Thymus (tissue), 11 donors: ENCODE measurements around the gene GNG7. TPM values are rescaled to one million over a fixed set of nuclear protein-coding genes. Genes with fewer than 3 reads are reported as not detected.
"Not testable (repeated sequence)": the region's sequence is repeated elsewhere in the genome, so short reads cannot be mapped to it uniquely, and the experiment has no call there.

Experiments used
- DNase-seq, 9 donors: peaks; one replicate each; pipeline ENCODE4 v3.0.0-alpha.2; 2013; ENCODE audit warnings: low spot score in 9 of 9, low read depth in 6 of 9, missing footprints in 1 of 9
- H3K27ac ChIP-seq, 2 donors: one replicate each; pipeline ENCODE4 v1.5.1; 2013; ENCODE audit warnings: control low read depth in 1 of 2, low read depth in 1 of 2, low read length in 1 of 2, mild to moderate bottlenecking in 1 of 2, moderate library complexity in 1 of 2
- H3K27me3 ChIP-seq, 2 donors: one replicate each; pipeline ENCODE4 v1.5.1; 2013; ENCODE audit warnings: low read length in 1 of 2; ENCODE audit not compliant: control insufficient read depth in 2 of 2, insufficient read depth in 1 of 2
- H3K36me3 ChIP-seq, 2 donors: one replicate each; pipeline ENCODE4 v1.5.1; 2013; ENCODE audit warnings: low read length in 1 of 2, mild to moderate bottlenecking in 1 of 2, moderate library complexity in 1 of 2; ENCODE audit not compliant: control insufficient read depth in 2 of 2, insufficient read depth in 2 of 2
- H3K4me1 ChIP-seq, 2 donors: one replicate each; pipeline ENCODE4 v1.5.1; 2013; ENCODE audit warnings: low read length in 2 of 2; ENCODE audit not compliant: control insufficient read depth in 2 of 2, insufficient read depth in 2 of 2
- H3K4me3 ChIP-seq, 2 donors: one replicate each; pipeline ENCODE4 v1.5.1; 2013; ENCODE audit warnings: low read length in 2 of 2, control low read depth in 1 of 2, mild to moderate bottlenecking in 1 of 2
- H3K9me3 ChIP-seq, 2 donors: one replicate each; pipeline ENCODE4 v1.5.1; 2013; ENCODE audit warnings: low read length in 1 of 2, mild to moderate bottlenecking in 1 of 2; ENCODE audit not compliant: control insufficient read depth in 2 of 2, insufficient read depth in 1 of 2
- WGBS: extraction: QIAGEN DNeasy Blood & Tissue Kit; methylation state at CpG from one replicate; pipeline ENCODE4 v1.1.7; 2013; 5-methylcytosine and 5-hydroxymethylcytosine counted together
- polyA plus RNA-seq: library from polyadenylated mRNA; stranded (reverse); fragments of 200-250 nt; gene quantifications from one replicate; pipeline ENCODE4 v1.2.3, GENCODE V29; 2013
- total RNA-seq: library from RNA; stranded (reverse); fragments of 120-200 nt; gene quantifications from one replicate; pipeline ENCODE4 v1.2.4, GENCODE V29; 2013
- donor health status: healthy.

The GNG7 gene
- total and polyA plus RNA-seq, 2 donors: 0.71 to 4.2 TPM

DNA sequence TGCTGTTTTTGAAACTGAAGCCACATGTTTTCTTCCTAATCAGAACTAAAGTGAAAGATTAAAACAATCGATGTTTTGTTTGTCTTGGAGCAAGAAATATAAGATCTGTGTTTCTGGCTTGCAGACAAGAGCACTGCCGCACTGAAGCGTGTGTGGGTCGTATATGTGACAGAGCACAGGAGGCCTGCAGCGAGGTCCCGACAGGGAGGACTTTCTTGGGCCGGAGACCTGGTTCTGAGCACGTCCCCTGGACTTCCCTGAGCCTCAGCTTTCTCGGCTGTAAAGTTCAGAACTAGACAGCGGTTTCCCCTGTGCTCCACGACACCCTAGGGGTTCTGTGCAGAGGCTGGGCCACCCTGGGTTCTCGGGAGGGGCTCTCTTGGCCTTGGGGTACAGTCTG is 166.0 kb downstream of the GNG7 start:
- H3K27me3 ChIP-seq: no peaks in the 10 kb centered on the region
- peaks cover 6 to 11% of the 10 kb centered on the region in 2 donors for H3K4me1 ChIP-seq
- H3K27ac ChIP-seq: peak overlapping the region in 1 of 2 donors; percentile 52
- no peaks in the 10 kb centered on the region for H3K36me3 ChIP-seq
- 96% methylated on average over 12 of the region's 12 CpGs for WGBS
- peaks cover 0 to 5% of the 10 kb centered on the region in 2 donors for H3K9me3 ChIP-seq
- DNase-seq: no peak
- H3K4me3 ChIP-seq: no peak overlapping the region

DNA sequence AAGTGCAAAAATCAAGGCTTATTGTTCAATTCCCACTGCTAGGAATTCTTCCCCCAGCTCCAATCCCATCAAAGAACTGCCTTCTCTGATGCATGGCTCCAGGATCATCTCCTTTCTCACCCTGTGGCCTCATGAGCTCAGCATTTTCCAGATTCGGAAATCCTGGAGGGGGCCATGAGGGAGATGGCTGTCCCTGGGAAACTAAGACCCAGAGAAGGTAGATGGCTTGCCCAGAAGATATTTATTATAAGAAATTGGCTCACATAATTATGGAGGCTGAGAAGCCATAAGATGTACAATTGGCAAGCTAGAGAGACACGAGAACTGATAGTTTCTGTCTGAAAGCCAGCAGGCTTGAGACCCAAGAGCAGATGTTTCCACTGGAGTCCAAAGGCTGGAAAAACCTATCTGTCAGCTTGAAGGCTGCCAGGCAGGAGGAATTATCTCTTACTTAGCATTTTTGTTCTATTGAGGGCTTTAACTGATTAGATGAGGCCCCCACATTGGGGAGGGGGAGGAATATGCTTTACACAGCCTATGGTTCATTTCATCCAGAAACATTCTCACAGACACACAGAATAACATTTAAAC is 168.0 kb downstream of the GNG7 start:
- H3K4me3 ChIP-seq: no peak overlapping the region
- DNase-seq: no peak
- H3K27ac ChIP-seq: no peak overlapping the region
- H3K4me1 ChIP-seq: peaks cover 5 to 6% of the 10 kb centered on the region in 2 donors
- WGBS: 97% methylated on average over 2 of the region's 2 CpGs
- H3K36me3 ChIP-seq: no peaks in the 10 kb centered on the region
- no peaks in the 10 kb centered on the region for H3K27me3 ChIP-seq
- H3K9me3 ChIP-seq: peaks cover 0 to 5% of the 10 kb centered on the region in 2 donors

DNA sequence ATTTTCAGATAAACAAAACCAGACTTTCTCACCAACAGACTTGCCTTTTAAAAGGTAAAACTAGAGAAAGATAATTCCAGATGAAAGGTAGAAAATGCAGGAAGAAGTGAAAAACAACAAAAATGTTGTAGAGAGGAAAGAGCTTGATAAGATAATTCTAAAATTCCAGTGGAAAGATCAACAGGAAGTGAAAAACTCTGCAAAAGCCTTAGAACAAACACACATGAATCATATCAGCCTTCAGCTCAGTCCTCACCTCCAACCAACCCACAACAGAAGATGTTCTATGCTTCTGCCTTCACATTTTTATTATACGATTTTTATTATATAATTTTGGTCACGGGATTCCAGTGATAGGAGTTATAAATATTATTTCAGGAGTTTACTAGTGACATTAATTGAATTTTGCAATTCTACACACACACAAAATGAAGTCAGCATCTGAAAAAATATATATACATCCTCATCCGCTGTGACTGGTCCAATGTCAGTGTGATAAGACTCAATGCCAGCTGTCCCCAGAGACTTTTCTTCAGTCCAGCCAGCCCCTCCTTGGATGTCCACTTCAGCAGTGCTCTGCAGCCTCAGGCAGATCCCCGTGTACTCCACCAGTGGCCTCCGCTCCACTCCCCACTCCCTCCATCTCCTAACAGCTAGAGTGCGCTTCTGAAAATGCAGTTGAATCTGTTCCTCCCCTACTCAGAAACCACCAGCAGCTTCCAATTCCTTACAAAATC is 168.6 kb downstream of the GNG7 start:
- DNase-seq: peak in 2 of 9 donors; percentile 7 to 42
- WGBS: 84% methylated on average over 6 of the region's 6 CpGs
- Histone ChIP-seq H3K9me3 (peaks cover 0 to 5% of the 10 kb centered on the region in 2 donors), H3K4me3 (no peak overlapping the region), H3K27me3 (no peaks in the 10 kb centered on the region), H3K36me3 (no peaks in the 10 kb centered on the region), H3K4me1 (peaks cover 5 to 6% of the 10 kb centered on the region in 2 donors), H3K27ac (no peak overlapping the region)

DNA sequence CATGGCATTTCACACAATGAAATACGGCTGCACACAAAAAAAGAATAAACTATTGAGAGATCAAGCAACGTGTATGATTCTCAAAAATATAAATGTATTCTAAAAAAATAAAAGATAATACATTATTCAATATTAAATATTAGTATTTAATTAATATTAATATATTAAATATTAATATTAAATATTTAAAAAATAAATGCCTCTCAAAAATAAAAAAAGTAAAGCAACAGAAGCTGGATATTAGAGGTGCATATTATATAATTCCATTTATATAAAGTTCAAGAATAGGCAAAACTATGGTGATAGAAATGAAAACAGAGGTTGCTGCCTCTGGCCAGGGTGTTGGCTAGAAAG is 169.4 kb downstream of the GNG7 start:
- Histone ChIP-seq H3K4me3 (no peak overlapping the region), H3K27ac (no peak overlapping the region), H3K36me3 (no peaks in the 10 kb centered on the region), H3K27me3 (no peaks in the 10 kb centered on the region), H3K4me1 (peaks cover 5 to 6% of the 10 kb centered on the region in 2 donors), H3K9me3 (peaks cover 0 to 5% of the 10 kb centered on the region in 2 donors)
- WGBS: 92% methylated on average over 2 of the region's 2 CpGs
- DNase-seq: no peak

DNA sequence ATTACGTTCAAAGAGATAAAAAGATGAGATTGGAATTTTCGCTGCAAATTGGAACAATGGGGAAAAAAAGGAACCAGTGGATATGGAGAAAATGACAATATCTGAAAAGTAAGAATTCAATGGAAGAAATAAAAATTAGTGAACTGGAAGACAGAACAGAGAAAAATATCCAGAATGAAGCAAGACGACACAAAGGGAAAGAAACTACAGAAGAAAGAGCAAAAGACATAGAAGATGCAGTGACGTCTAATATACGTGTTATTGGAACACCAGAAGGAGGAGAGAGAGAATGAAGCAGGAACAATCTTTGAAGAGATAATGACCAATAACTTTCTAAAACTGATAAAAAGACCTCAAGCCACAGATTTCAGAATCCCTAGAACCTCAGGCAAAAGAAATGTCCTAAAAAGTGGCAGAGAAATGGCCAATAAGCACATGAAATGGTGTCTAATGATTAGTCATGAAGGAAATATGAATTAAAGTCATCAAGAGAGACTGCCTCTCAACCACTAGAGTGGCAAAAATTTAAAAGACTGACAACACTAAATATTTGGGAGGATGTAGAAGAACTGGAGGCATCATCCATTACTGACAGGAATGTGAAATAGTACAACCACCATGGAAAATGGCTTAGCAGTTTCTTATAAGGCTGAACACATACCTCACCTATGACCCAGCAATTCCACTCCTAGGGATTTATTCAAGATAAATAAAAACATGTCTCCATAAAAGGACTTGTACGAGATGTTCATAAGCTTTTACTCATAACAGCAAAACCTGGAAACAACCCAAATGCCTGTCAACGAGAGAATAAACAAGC is 170.0 kb downstream of the GNG7 start:
- 97% methylated on average over 7 of the region's 7 CpGs for WGBS
- no peaks in the 10 kb centered on the region for H3K27me3 ChIP-seq
- no peak overlapping the region for H3K4me3 ChIP-seq
- no peak for DNase-seq
- peaks cover 5 to 6% of the 10 kb centered on the region in 2 donors for H3K4me1 ChIP-seq
- H3K27ac ChIP-seq: no peak overlapping the region
- no peaks in the 10 kb centered on the region for H3K36me3 ChIP-seq
- H3K9me3 ChIP-seq: peaks cover 0 to 5% of the 10 kb centered on the region in 2 donors

DNA sequence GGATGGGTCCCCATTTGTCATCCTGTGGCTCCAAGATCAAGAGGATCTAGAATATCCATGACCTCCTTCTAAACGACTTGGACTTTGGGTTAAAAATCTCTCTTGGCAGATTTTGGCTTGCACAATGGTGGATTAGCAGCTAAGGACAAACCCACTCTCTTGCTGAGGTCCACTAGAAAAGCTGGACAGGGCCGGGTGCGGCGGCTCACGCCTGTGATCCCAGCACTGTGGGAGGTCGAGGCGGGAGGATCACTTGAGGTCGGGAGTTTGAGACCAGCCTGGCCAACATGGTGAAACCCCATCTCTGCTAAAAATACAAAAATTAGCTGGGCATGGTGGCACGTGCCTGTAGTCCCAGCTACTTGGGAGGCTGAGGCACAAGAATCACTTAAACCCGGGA is 172.6 kb downstream of the GNG7 start:
- H3K36me3 ChIP-seq, H3K27ac ChIP-seq, DNase-seq, H3K9me3 ChIP-seq, H3K4me3 ChIP-seq, H3K27me3 ChIP-seq, H3K4me1 ChIP-seq: not testable (repeated sequence)
- 97% methylated on average over 10 of the region's 10 CpGs for WGBS

DNA sequence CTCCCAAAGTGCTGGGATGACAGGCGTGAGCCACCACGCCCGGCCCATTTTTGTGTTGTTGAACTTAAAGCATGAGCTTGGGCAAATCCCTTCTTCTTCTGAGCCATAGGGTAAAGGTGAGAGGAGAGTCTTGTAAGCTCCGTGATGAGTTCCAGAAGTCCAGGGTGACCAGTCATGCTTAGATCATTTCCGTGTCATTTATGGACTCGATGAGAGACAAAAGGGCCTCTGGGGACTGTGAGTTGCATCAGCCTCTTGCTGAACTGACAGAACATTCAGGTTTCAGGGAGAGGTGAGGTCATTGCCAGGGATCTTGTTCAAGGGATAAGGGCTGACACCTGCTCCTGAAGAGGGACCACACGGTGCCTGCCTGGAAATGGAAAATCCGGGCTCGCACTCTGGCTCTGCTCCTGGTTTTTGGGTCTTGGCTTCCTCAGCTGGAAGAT is 173.0 kb downstream of the GNG7 start:
- peaks cover 0 to 5% of the 10 kb centered on the region in 2 donors for H3K9me3 ChIP-seq
- H3K36me3 ChIP-seq: no peaks in the 10 kb centered on the region
- no peak for DNase-seq
- no peaks in the 10 kb centered on the region for H3K27me3 ChIP-seq
- peaks cover 5 to 6% of the 10 kb centered on the region in 2 donors for H3K4me1 ChIP-seq
- WGBS: 98% methylated on average over 9 of the region's 9 CpGs
- H3K27ac ChIP-seq: no peak overlapping the region
- no peak overlapping the region for H3K4me3 ChIP-seq

DNA sequence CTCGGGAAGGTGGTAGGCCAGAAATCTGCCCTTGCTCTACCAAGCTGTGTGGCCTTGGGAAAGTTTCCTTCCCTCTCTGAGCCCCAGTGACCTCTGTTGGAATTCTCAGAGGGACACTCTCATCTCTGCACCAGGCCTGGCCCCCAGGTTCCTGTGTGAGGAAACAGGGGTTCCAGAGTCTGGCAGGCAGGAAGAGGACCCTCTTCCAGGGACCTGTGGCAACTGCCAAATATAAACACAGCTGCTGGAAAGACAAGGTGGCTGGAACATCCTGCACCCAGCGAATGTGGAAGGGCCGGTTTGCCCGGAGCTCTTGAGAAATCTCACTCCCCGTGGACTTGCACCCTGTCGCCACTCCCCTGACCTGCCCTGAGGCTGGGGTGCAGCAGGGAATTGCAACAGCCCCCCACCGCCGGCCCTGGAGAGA is 173.8 kb downstream of the GNG7 start:
- no peak for DNase-seq
- Histone ChIP-seq H3K27me3 (no peaks in the 10 kb centered on the region), H3K9me3 (no peaks in the 10 kb centered on the region), H3K27ac (no peak overlapping the region), H3K4me3 (no peak overlapping the region), H3K4me1 (no peaks in the 10 kb centered on the region), H3K36me3 (no peaks in the 10 kb centered on the region)
- 93% methylated on average over 8 of the region's 8 CpGs for WGBS

DNA sequence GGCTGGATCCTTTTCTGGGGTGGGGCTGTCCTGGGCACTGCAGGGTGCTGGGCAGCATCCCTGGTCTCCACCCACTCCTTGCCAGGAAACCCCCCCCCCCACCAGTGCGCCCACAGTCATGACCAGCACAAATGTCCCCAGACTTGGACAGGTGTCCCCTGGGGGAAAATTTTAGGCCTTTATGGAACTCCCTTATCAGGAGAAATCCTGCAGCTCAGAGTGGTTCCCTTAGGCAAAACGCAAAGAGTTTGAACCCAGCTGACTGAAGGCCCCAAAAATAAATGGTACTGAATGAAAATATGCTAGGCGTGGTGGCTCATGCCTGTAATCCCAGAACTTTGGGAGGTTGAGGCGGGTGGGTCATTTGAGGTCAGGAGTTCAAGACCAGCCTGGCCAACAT is 174.8 kb downstream of the GNG7 start:
- Histone ChIP-seq H3K36me3 (no peaks in the 10 kb centered on the region), H3K9me3 (no peaks in the 10 kb centered on the region), H3K27me3 (no peaks in the 10 kb centered on the region), H3K4me1 (no peaks in the 10 kb centered on the region), H3K27ac (no peak overlapping the region), H3K4me3 (no peak overlapping the region)
- DNase-seq: no peak
- 97% methylated on average over 4 of the region's 4 CpGs for WGBS
